Prostate gland (tissue), 2 donors: ENCODE measurements around the gene FSIP1.

ENCODE experiments used
- CTCF ChIP-seq, 4 experiments: fragments of 200-600 bp in 2 of 4; fragments of 450-650 bp in 2 of 4; sonication (generic) in 2 of 4; IDR thresholded peaks; 1 replicate in 3 of 4; 2 replicates in 1 of 4; pipeline ENCODE4 v1.5.1; 2016 to 2019; ENCODE audit warnings: antibody characterized with exemption in 4 of 4, mild to moderate bottlenecking in 2 of 4, moderate library complexity in 2 of 4
- POLR2A ChIP-seq: fragments of 450-650 bp; IDR thresholded peaks from one replicate; pipeline ENCODE4 v1.6.1; 2016; ENCODE audit warnings: antibody characterized with exemption, mild to moderate bottlenecking
- POLR2AphosphoS5 ChIP-seq: sonication (generic); formaldehyde crosslinking; IDR thresholded peaks from one replicate; pipeline ENCODE4 v1.6.1; 2017; ENCODE audit warnings: antibody characterized with exemption

DNA sequence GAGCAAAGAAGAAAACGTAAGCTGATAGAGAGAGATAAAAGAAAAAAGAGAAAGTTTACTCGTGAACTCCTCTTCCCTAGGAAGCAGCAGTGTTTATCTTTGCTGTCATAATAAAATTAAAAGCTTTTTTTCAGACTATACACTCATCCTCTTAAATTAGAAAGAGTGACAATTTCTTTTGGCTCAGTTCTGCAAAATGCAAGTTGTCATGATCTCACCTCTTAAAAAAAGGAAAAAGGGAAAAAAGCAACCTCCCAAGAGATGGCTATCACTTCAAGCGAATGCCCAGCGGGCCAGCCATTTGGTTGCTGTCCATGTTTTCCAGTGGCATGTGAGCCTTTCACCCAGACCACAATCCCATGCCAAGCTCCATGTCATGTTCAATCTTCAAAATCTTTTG, 208.8 kb downstream of the FSIP1 start:
- TF ChIP-seq CTCF (IDR thresholded peaks at IDR 0.05) (no peak), POLR2A (no peak), POLR2AphosphoS5 (no peak)
